Measurements from ENCODE around the gene SPOCK3. TPM values are rescaled to one million over a fixed set of nuclear protein-coding genes. Genes with fewer than 3 reads are reported as not detected.
"Not testable (repeated sequence)": the region's sequence is repeated elsewhere in the genome, so short reads cannot be mapped to it uniquely, and the experiment has no call there.

SPOCK3 gene
- polyA plus RNA-seq, 3 donors = 0.31 to 1.9 (median 1.2) TPM

DNA sequence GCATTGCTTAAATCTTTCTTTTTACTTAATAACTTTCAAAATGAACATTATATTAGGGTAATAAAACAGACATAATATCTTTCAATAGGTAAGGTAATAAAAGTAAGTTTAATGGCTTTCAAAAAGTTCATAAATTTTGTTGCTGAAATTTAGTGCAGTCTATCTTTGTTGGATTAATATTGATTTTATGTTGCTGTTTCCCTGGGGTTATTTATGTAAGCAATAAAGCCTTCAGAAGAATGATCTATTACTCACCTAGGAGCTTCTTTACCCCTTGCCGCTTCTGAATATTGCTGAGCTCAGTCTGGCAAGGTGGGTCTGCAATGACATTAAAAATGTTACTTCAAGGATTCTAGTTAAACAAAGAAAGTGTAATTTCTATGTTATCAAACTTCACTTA is 492.6 kb downstream of the SPOCK3 start:
- H3K27ac Mint-ChIP-seq = no peak overlapping the region
- no CpG with 5 or more reads among the region's 1 CpG for WGBS (ENCODE audit: insufficient coverage)
- Histone ChIP-seq H3K79me2 (ENCODE audit: insufficient read depth, low read length) (no peaks in the 10 kb centered on the region), H3K4me1 (ENCODE audit: control insufficient read depth in 1 of 2, insufficient read depth in 2 of 2, low read length in 2 of 2) (no peaks in the 10 kb centered on the region), H3K9me3 (replicated peaks in 1 of 2; ENCODE audit: control insufficient read depth in 1 of 2, insufficient read depth in 1 of 2, low read length in 2 of 2) (peaks cover 4 to 14% of the 10 kb centered on the region in 2 donors), H3K9ac (ENCODE audit: insufficient read depth, low read length, poor library complexity, severe bottlenecking) (no peak overlapping the region), H3K4me3 (replicated peaks in 1 of 3; ENCODE audit: low read depth in 2 of 3, low read length in 3 of 3) (no peak overlapping the region), H3K27me3 (ENCODE audit: control insufficient read depth in 2 of 2, insufficient read depth in 2 of 2, low read length in 2 of 2) (no peaks in the 10 kb centered on the region), H3K36me3 (replicated peaks in 1 of 2; ENCODE audit: control insufficient read depth in 1 of 2, insufficient read depth in 2 of 2, low read length in 2 of 2) (no peaks in the 10 kb centered on the region), H4K20me1 (ENCODE audit: insufficient read depth, low read length) (no peaks in the 10 kb centered on the region), H3K27ac (ENCODE audit: low read depth in 1 of 2, low read length in 2 of 2) (no peak overlapping the region), H3K4me2 (replicated peaks; ENCODE audit: extremely low read depth, low read length, poor library complexity, severe bottlenecking) (no peak overlapping the region), H2AFZ (ENCODE audit: insufficient read depth, low read depth, low read length, poor library complexity, severe bottlenecking) (no peak overlapping the region)
- H3K36me3 Mint-ChIP-seq = no peaks in the 10 kb centered on the region
- intact Hi-C loops (cut with micrococcal nuclease) = no loop called here
- no peak overlapping the region for H3K4me3 Mint-ChIP-seq
- TF ChIP-seq, protein P1, sequence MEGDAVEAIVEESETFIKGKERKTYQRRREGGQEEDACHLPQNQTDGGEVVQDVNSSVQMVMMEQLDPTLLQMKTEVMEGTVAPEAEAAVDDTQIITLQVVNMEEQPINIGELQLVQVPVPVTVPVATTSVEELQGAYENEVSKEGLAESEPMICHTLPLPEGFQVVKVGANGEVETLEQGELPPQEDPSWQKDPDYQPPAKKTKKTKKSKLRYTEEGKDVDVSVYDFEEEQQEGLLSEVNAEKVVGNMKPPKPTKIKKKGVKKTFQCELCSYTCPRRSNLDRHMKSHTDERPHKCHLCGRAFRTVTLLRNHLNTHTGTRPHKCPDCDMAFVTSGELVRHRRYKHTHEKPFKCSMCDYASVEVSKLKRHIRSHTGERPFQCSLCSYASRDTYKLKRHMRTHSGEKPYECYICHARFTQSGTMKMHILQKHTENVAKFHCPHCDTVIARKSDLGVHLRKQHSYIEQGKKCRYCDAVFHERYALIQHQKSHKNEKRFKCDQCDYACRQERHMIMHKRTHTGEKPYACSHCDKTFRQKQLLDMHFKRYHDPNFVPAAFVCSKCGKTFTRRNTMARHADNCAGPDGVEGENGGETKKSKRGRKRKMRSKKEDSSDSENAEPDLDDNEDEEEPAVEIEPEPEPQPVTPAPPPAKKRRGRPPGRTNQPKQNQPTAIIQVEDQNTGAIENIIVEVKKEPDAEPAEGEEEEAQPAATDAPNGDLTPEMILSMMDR (IDR thresholded peaks at IDR 0.05) = no peak
- peaks cover 4 to 19% (median 6%) of the 10 kb centered on the region in 7 donors for H3K9me3 Mint-ChIP-seq
- DNase-seq = no peak
- H3K4me1 Mint-ChIP-seq = no peaks in the 10 kb centered on the region
- peaks cover 0 to 2% (median 1%) of the 10 kb centered on the region in 3 donors for H3K27me3 Mint-ChIP-seq (ENCODE audit: low read depth in 3 of 3)

DNA sequence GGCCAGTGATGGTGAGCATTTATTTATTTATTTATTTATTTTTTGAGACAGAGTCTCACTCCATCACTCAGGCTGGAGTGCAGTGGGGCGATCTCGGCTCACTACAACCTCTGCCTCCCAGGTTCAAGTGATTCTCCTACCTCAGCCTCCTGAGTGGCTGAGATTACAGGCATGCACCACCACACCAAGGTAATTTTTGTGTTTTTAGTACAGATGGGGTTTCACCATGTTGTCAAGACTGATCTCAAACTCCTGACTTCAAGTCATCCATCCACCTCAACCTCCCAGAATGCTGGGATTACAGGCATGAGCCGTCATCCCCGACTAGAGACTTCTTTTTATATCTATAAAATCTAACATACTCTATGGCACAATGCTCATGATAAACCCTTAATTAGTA is 495.1 kb downstream of the SPOCK3 start:
- DNase-seq; H4K20me1 ChIP-seq (ENCODE audit: insufficient read depth, low read length); H3K4me1 ChIP-seq (ENCODE audit: control insufficient read depth in 1 of 2, insufficient read depth in 2 of 2, low read length in 2 of 2); intact Hi-C loops (cut with micrococcal nuclease); H3K4me2 ChIP-seq (replicated peaks; ENCODE audit: extremely low read depth, low read length, poor library complexity, severe bottlenecking); H3K9ac ChIP-seq (ENCODE audit: insufficient read depth, low read length, poor library complexity, severe bottlenecking); H3K27ac Mint-ChIP-seq; H3K4me1 Mint-ChIP-seq; H3K36me3 Mint-ChIP-seq; H3K27ac ChIP-seq (ENCODE audit: low read depth in 1 of 2, low read length in 2 of 2); H3K9me3 Mint-ChIP-seq; H3K79me2 ChIP-seq (ENCODE audit: insufficient read depth, low read length); H2AFZ ChIP-seq (ENCODE audit: insufficient read depth, low read depth, low read length, poor library complexity, severe bottlenecking); H3K36me3 ChIP-seq (replicated peaks in 1 of 2; ENCODE audit: control insufficient read depth in 1 of 2, insufficient read depth in 2 of 2, low read length in 2 of 2); H3K4me3 Mint-ChIP-seq; H3K27me3 ChIP-seq (ENCODE audit: control insufficient read depth in 2 of 2, insufficient read depth in 2 of 2, low read length in 2 of 2); H3K27me3 Mint-ChIP-seq (ENCODE audit: low read depth in 3 of 3); H3K4me3 ChIP-seq (replicated peaks in 1 of 3; ENCODE audit: low read depth in 2 of 3, low read length in 3 of 3): not testable (repeated sequence)
- WGBS (ENCODE audit: insufficient coverage) = no CpG with 5 or more reads among the region's 4 CpGs
- peaks cover 4 to 14% of the 10 kb centered on the region in 2 donors for H3K9me3 ChIP-seq (replicated peaks in 1 of 2; ENCODE audit: control insufficient read depth in 1 of 2, insufficient read depth in 1 of 2, low read length in 2 of 2)

Measured in CD14-positive monocyte (primary cell).